ENCODE data around the gene PPP1R1B. TPM values are rescaled to one million over a fixed set of nuclear protein-coding genes. Genes with fewer than 3 reads are reported as not detected.

PPP1R1B gene
- total RNA-seq, 1 donor, result not detected

GRCh38 chr17:39666231-39666600 is 39.5 kb downstream of the PPP1R1B start:
- DNase-seq (ENCODE audit: low read depth in 2 of 3, low spot score in 2 of 3), result no peak

GRCh38 chr17:39666601-39667261 is 40.0 kb downstream of the PPP1R1B start:
- no peak for DNase-seq (ENCODE audit: low read depth in 2 of 3, low spot score in 2 of 3)

- no peak for DNase-seq (ENCODE audit: low read depth in 2 of 3, low spot score in 2 of 3)
Measured at GRCh38 chr17:39667262-39667944, 40.7 kb downstream of the PPP1R1B start.

GRCh38 chr17:39667945-39668924 is 41.5 kb downstream of the PPP1R1B start, which contains the start of gene PNMT:
Gene PNMT (plus strand): TSS chr17:39668453. CDS start chr17:39668476, 23 bp downstream.
- peak; percentile 56 to 73 (median 73) for DNase-seq (ENCODE audit: low read depth in 2 of 3, low spot score in 2 of 3)

- DNase-seq (ENCODE audit: low read depth in 2 of 3, low spot score in 2 of 3), result no peak
Measured at GRCh38 chr17:39669897-39670735, 43.4 kb downstream of the PPP1R1B start.

GRCh38 chr17:39670746-39671145 is 44.0 kb downstream of the PPP1R1B start:
- DNase-seq (ENCODE audit: low read depth in 2 of 3, low spot score in 2 of 3), result no peak

GRCh38 chr17:39671651-39672521 is 45.1 kb downstream of the PPP1R1B start:
- peak in 1 of 3 donors; percentile 47 for DNase-seq (ENCODE audit: low read depth in 2 of 3, low spot score in 2 of 3)

- no peak for DNase-seq (ENCODE audit: low read depth in 2 of 3, low spot score in 2 of 3)
Measured at GRCh38 chr17:39672522-39673334, 46.0 kb downstream of the PPP1R1B start.

- DNase-seq (ENCODE audit: low read depth in 2 of 3, low spot score in 2 of 3), result no peak
Measured at GRCh38 chr17:39673335-39674081, 46.8 kb downstream of the PPP1R1B start.

GRCh38 chr17:39674179-39674578 is 47.4 kb downstream of the PPP1R1B start:
- DNase-seq (ENCODE audit: low read depth in 2 of 3, low spot score in 2 of 3), result no peak

GRCh38 chr17:39674702-39675389 is 48.1 kb downstream of the PPP1R1B start:
- DNase-seq (ENCODE audit: low read depth in 2 of 3, low spot score in 2 of 3), result no peak

GRCh38 chr17:39675390-39676082 is 48.8 kb downstream of the PPP1R1B start:
- DNase-seq (ENCODE audit: low read depth in 2 of 3, low spot score in 2 of 3), result no peak

GRCh38 chr17:39676198-39676819 is 49.6 kb downstream of the PPP1R1B start:
- DNase-seq (ENCODE audit: low read depth in 2 of 3, low spot score in 2 of 3), result peak in 1 of 3 donors; percentile 44

GRCh38 chr17:39677072-39677471 is 50.3 kb downstream of the PPP1R1B start:
- no peak for DNase-seq (ENCODE audit: low read depth in 2 of 3, low spot score in 2 of 3)

GRCh38 chr17:39677542-39678339 is 51.0 kb downstream of the PPP1R1B start:
- no peak for DNase-seq (ENCODE audit: low read depth in 2 of 3, low spot score in 2 of 3)

Measured in hematopoietic multipotent progenitor cell (in vitro differentiated cells).